ENCODE results near the gene GEMIN5.
A peak's percentile ranks its signal among the peaks of the same experiment; 100 is the strongest.
"Not testable (repeated sequence)": the region's sequence is repeated elsewhere in the genome, so short reads cannot be mapped to it uniquely, and the experiment has no call there.

GEMIN5 gene

DNA sequence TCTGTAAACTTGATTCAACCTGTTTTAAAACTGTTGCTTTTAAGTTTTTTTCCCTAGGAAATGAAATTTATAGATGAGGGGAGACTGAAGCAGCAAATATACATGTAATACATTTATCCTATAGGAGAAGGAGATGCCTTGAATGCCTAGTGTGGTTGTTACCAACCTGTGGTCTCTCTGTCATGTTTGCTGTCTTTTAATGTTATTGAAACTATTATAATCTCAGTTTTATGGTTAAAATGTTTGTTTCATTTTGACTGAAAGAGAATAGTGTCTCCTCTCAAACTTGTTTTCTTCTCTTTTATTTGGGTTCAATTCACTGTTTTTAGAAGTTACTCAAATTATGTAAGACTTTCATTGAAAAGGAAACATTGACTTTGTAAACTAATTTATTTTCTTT, 18.7 kb upstream of the GEMIN5 start:
- no peak for TF ChIP-seq POLR2A (IDR thresholded peaks at IDR 0.05; ENCODE audit: low read depth, low read length)
- FAIRE-seq (no peak), DNase-seq (ENCODE audit: insufficient read length, low spot score) (no peak)

DNA sequence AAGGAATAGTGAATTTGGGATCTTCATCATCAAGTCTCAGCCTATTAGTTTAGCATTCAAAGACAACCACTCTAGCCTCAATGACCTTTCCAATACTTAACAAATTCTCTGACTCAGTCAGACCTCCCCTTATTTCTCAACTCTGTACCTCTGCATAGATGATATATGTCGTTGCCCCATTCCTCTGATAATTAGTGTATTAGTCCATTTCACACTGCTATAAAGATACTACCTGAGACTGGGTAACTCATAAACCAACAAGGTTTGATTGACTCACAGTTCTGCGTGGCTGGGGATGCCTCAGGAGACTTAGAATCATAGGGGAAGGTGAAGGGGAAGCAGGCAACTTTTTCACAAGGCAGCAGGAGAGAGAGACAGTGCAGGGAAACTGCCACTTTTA, 11.8 kb upstream of the GEMIN5 start:
- FAIRE-seq (no peak), DNase-seq (ENCODE audit: insufficient read length, low spot score) (no peak)
- no peak for TF ChIP-seq POLR2A (IDR thresholded peaks at IDR 0.05; ENCODE audit: low read depth, low read length)

DNA sequence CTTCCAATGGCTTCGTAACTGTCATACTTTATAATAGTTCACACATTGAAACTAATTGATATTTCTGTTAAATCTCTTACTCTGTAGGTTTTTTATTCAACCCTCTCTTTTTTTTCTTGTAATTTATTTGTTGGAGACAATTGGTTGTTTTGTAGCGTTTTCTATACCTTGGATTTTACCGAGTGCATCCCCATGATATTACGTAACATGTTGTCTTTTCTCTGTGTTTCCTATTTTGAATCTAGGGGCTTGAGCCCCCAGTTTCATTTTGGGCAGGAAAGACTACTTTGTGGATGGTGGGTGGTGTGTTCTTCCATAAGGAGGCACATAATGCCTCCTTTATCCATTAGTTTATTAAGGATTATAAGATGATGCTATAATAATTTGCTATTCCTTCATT, 10.3 kb upstream of the GEMIN5 start:
- no peak for DNase-seq (ENCODE audit: insufficient read length, low spot score)
- no peak for TF ChIP-seq POLR2A (IDR thresholded peaks at IDR 0.05; ENCODE audit: low read depth, low read length)

DNA sequence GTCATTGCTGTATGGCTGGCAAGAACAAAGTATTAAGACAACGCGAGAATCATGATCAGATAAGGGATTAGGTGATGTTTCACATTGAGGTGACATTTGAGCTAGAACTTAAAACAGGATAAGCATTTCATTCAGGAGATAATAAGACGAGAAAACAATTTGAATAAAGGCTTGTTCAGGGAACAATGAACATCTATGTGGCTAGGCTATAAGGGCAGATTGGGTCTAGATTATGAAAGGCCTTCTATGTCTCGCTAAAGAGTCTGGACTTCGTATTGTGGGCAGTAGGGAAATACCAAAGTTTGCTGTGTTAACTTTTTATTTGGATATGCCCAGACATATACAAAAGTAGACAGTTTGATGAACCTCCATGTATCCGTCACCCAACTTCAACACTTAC, 9.8 kb upstream of the GEMIN5 start:
- DNase-seq (ENCODE audit: insufficient read length, low spot score), result no peak
- TF ChIP-seq POLR2A (IDR thresholded peaks at IDR 0.05; ENCODE audit: low read depth, low read length), result no peak
- peak; percentile 80 for FAIRE-seq

More for the DNA sequence above, 10.3 kb upstream of the GEMIN5 start:
- FAIRE-seq, result no peak

DNA sequence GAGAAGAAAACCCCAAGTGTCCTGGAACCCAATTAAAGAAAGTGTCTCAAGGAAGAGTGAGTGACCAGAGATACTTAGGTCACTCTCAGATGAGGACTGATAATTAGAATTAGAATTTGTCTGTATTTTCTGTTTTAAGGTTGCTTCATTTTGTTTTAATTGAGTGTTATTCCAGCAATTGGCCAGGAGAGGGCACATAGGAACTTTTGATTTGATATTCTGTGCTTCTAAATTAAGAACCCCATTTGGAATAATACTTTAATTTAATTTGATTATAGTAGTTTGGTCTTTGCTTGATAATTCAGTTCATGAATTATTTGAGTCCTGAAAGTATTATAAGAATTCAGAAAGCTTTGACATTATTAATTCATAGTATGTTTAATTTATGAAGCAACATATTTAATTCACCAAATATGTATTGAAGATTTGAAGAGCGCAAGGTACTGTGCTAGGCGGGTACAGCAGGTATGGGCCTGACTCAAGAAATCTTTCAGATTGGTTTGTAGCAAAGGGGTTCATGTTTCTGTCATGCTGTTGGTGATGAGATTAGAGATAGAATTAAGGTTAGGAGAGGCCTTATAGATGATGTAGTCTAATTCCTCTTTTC, 7.8 kb upstream of the GEMIN5 start:
- no peak for FAIRE-seq
- DNase-seq (ENCODE audit: insufficient read length, low spot score), result no peak
- no peak for TF ChIP-seq POLR2A (IDR thresholded peaks at IDR 0.05; ENCODE audit: low read depth, low read length)

DNA sequence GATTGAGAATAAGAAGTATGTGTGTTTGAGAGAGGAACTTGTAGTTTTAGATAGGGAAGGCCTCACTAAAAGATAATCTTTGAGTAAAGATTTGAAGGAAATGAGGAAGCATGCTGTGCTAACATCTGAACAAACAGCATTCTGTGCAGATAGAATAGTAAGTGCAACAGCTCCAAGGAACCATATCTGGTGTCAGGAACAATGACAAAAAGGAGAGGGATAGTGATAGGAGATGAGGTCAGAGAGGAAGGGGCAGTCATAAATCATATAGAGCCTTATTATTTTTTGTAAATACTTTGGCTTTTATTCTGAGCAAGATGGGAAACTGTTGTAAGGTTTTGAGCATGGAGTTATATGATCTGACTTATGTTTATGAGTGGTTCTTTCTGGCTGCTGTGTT, 6.7 kb upstream of the GEMIN5 start:
- TF ChIP-seq POLR2A (IDR thresholded peaks at IDR 0.05; ENCODE audit: low read depth, low read length), result no peak
- DNase-seq (ENCODE audit: insufficient read length, low spot score), result no peak
- FAIRE-seq, result no peak

DNA sequence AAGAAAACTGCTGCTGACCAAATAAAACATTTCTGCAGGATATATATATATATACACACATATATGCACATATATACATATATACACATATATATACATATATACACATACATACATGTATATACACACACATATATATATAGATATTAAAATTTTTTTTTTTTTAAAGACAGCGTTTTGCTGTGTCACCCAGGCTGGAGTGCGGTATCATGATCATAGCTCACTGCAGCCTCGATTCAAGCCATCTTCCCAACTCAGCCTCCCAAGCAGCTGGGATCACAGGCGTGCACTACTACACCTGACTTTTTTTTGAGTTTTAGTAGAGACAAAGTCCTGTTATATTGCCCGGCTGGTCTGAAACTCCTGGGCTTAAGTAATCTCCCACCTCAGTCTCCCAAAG, 5.5 kb upstream of the GEMIN5 start:
- TF ChIP-seq POLR2A (IDR thresholded peaks at IDR 0.05; ENCODE audit: low read depth, low read length), result no peak
- FAIRE-seq (no peak), DNase-seq (ENCODE audit: insufficient read length, low spot score) (no peak)

DNA sequence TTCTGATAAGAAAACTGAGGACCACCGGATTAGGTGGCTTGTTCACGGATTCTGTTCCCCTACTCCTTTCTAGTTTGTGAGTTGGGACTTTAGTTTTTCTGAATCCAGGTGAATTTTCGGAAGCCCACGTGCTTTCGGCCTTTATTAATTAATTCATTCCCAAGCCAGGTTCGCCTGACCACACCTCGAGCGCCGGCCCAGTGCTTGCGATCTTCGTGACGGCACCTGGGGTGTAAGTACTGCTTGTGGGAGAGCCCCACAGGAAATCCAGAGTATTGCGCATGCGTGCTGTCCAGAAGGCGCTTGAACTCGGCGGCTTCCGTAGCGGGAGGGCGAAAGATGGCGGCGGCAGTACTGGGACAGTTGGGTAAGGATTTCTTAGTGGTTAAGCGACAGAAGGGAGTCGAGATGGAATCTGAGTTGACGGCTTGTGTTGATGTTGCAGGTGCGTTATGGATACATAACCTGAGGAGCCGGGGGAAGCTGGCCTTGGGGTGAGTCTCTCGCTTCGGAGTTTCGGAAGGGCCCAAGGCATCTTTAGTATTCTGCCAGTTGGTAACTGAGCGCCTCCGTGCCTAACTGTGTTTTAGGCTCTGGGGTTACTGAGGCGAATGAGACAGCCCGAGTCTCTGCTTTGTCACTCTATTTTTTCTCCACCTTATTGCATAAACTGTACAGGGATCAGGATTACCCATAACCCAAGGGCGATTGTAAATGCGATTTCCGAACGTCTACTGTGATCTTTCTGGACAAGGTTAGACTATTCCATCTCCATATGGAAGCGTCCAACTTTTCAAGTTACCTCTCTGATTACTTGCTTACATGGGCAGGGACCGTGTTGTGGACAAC, 3.0 kb upstream of the GEMIN5 start, which contains the start of gene MRPL22:
MRPL22 (plus strand) TSS at position 302 of the 849 bp plus-strand sequence; CDS start at position 340, 38 bp downstream.
- TF ChIP-seq POLR2A (IDR thresholded peaks at IDR 0.05; ENCODE audit: low read depth, low read length), result peak; percentile 87
- FAIRE-seq (peak; percentile 86), DNase-seq (ENCODE audit: insufficient read length, low spot score) (peak; percentile 80)

DNA sequence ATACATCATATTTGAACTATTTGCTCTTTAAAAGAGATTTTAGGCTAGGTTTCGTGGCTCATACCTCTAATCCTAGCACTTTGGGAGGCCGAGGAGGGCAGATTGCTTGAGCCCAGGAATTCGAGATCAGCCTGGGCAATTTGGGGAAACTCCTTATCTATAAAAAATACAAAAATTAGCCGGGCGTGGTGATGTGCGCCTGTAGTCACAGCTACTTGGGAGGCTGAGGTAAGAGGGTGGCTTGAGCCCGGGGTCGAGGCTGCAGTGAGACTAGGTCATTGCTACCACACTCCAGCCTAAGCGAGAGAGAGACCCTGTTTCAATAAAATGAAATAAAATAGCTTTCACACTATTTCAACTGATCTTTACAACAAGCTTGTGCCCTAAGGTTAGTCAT, 2.4 kb upstream of the GEMIN5 start:
- DNase-seq (ENCODE audit: insufficient read length, low spot score), result no peak
- no peak for FAIRE-seq
- TF ChIP-seq POLR2A (IDR thresholded peaks at IDR 0.05; ENCODE audit: low read depth, low read length), result no peak

DNA sequence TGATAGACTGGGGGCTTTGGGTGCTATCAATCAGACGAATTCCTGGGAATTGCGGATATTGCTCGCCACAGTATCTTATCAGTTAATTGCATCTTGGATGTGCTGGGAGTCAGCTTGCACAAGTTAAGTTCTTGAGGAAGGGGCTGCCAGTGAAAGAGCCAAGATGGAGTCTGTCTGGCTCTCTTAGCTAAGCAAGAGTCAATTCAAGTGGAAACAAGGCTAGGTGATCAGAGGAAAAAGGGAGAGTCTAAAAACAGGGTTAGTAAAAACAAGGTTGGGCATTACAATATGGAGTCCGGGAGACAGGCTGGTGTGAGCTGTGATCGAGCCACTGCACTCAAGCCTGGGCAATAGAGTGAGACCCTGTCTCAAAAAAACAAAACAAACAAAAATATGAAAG, 1.4 kb upstream of the GEMIN5 start:
- FAIRE-seq; DNase-seq (ENCODE audit: insufficient read length, low spot score): not testable (repeated sequence)

DNA sequence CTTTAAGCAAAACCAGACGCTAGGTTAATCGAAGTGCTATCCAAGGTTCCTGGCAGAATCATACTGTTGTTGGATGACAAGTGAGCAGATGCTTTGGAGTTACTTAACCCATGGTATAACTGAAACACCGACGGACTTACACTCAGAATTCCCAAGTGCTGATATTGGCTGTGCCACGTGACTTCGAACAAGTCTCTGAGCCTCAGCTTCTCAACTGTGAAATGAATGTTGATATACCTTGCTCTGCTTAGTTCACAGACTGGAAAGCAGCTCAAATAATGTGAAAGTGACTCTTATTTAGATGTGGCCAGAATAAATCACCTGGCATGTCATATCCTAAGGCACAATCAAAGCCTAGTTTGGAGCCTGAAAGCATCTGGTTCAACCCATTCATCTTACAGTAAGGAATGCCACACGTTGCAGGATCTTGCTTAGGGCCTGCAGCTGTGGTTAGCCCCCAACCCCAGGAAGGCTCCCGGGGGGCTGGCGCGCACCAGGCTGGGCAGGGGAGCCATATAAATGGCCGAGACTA, 759 bp downstream of the GEMIN5 start:
- TF ChIP-seq POLR2A (IDR thresholded peaks at IDR 0.05; ENCODE audit: low read depth, low read length), result no peak
- DNase-seq (ENCODE audit: insufficient read length, low spot score) (no peak), FAIRE-seq (no peak)

DNA sequence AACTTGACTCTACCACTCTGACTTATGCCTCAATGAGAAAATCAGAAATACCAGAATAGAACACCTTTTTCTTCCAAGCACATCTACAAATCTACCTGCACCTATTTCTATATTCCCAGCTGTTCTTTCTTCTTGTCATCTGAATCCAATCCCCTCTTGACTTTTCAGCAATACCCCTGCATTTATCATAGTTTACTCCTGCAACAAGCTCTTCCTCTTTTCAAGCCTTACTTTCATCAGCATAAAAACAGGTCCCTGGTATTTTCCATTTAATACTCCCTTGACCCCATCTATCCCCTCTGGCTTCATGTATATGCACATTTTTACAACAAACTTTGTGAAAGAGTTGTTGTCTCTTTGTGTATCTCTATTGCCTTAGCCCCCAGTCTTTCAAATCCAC, 3.1 kb downstream of the GEMIN5 start:
- no peak for TF ChIP-seq POLR2A (IDR thresholded peaks at IDR 0.05; ENCODE audit: low read depth, low read length)
- DNase-seq (ENCODE audit: insufficient read length, low spot score) (no peak), FAIRE-seq (no peak)

DNA sequence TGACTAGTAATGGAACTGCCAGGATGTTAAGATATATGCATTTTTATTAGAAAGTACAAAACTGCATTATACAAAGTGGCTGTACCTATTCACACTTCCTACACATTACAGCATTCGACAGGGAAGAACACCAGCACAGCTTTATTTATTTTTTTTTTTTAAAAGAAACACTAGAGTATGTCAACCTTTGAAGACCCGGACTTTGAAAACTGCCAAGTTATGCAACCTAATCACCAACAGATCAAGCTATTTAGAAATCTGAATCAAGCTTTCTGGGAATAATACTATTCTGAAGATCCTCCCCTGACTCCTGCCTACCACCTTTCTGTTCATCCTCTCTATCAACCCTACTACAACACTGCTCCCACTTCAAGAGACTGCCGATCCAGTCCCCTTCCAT, 4.5 kb downstream of the GEMIN5 start:
- TF ChIP-seq POLR2A (IDR thresholded peaks at IDR 0.05; ENCODE audit: low read depth, low read length), result no peak
- FAIRE-seq (no peak), DNase-seq (ENCODE audit: insufficient read length, low spot score) (no peak)

DNA sequence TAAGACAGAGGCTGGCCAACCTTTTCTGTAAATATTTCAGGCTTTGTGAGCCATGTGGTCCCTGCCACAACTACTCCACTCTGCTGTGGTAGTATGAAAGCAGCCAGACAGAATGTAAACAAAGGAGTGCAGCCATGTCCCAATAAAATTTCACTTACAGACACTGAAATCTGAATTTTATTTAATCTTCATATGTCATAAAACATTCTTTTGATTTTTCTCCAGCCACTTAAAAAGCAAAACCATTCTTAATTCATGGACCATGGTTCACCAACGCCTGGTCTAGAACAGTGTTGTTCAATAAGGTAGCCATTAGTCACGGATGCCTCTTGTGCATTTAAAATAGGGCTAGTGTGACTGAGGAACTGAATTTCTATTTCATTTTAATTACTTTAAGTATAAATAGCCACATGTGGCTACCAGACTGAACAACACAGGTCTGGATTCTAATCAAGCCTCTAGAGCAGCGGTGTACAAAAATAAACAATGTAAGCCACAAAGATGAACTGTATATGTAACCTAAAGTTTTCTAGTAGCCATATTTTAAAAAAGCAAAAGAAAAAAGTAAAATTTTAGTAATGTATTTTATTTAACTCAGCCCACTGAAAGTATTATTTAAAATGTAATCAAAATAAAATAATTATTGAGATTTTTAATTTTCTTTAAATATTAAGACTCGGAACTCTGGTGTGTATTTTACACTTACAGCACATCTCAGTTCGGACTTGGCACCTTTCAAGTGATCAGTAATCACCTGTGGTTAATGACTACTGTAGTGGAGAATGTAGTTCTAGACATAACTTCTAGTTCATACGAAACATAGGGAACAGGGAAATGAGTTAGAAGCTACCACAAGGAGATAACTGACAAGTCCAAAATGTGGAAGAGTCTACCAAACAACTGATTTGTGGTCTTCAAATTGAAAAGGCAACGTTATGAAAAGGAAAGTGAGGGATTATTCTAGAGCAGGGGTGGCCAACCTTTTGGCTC, 14.3 kb downstream of the GEMIN5 start:
- TF ChIP-seq POLR2A (IDR thresholded peaks at IDR 0.05; ENCODE audit: low read depth, low read length), result no peak
- FAIRE-seq, result no peak

More for the DNA sequence above, 14.3 kb downstream of the GEMIN5 start:
- no peak for DNase-seq (ENCODE audit: insufficient read length, low spot score)
